Activated T-helper 1 cell treated with anti-CD3 and anti-CD28 coated beads, Interleukin-2, amount 50 U/mL, for 16 hours (primary cell): ENCODE measurements around the gene SPON2.
A peak's percentile ranks its signal among the peaks of the same experiment; 100 is the strongest.
"Not testable (repeated sequence)": the region's sequence is repeated elsewhere in the genome, so short reads cannot be mapped to it uniquely, and the experiment has no call there.

Experiments
- DNase-seq, 2 donors: peaks; one replicate each; pipeline ENCODE4 v3.0.0-alpha.2; 2020; ENCODE audit warnings: low read depth in 1 of 2, low spot score in 1 of 2

SPON2 gene

DNA sequence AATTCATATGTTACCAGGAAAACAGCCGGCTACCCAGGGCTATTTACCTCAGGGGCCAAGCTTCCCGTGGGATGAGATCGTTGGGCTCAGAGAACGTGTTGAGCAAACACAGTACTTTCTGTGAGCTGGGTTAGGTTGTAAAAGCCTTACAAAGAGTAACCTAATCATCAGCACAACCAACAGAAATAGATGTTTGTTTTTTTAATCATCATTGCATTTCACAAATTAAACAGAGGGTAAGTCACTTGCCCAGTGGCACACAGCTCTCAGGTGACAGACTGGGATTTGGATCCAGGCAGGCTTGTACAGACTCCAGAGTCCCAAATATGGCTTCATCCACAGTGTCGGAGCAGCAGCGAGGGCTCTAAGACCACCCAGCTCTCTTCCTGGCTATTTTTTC is 20.1 kb downstream of the SPON2 start:
- no peak for DNase-seq

DNA sequence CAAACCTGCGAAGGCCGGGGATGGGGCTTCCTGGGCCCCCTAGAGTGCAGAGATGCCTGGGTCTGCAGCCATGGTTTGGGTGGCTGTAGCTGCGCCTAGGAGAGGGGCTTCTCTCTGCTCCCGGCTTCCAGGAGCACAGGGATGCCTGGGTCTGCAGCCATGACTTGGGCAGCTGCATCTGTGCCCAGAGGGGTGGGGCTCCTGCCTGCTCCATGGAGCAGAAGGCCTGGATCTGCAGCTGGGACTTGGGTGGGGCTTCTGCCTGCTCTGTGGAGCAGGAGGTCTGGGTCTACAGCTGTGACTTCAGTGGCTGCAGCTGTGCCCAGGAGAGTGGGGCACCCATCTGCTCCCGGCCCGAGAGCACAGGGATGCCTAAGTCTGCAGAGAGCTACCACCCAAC is 20.8 kb downstream of the SPON2 start:
- DNase-seq: no peak

DNA sequence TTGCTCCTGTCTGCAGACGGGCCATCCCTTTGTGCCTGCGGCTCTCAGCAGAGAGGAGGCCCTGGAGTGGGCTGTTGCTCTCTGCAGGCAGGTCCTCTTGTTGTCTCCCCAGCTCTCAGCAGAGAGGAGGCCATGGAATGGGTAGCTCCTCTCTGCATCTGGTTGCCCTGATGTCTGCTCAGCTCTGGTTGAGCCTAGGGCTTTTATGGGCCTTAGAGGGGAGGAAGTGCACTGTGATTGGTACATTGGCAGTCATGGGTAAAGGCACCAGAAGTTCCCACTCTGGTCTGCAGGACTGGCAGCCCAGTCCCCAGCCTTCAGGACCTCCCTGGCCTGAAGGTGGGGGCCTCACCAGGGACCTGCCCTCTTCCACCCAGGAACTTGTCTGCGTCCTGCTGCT is 21.5 kb downstream of the SPON2 start:
- DNase-seq: no peak

DNA sequence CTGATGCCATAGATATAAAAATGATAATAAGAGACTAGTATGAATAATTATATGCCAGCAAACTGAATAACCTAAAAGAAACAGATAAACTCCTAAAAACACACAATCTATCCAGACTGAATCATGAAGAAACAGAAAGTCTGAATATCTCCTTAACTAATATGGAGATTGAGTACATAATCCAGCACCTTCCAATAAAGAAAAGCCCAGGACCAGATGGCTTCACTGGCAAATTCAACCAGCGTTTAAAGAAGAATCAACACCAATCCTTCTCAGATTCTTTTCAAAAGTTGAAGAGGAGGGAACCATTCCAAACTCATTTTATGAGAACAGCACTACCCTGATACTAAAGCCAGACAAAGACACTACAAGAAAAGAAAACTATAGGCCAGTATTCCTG is 32.5 kb downstream of the SPON2 start:
- no peak for DNase-seq

DNA sequence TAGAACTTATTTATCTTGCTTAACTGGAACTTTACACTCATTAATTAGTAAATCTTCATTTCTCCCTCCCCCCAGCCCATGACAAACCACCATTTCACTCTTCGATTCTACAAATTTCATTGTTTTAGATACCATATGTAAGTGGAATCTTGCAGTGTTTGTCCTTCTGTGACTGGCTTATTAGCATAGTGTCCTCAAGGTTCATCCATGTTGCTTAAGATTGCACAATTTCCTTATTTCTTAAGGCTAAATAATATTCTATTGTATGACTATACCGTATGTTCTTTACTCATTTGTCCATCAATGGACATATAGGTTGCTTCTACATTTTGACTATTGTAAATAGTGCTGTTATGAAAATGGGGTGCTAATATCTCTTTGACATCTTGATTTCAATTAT is 34.5 kb downstream of the SPON2 start:
- DNase-seq: no peak

DNA sequence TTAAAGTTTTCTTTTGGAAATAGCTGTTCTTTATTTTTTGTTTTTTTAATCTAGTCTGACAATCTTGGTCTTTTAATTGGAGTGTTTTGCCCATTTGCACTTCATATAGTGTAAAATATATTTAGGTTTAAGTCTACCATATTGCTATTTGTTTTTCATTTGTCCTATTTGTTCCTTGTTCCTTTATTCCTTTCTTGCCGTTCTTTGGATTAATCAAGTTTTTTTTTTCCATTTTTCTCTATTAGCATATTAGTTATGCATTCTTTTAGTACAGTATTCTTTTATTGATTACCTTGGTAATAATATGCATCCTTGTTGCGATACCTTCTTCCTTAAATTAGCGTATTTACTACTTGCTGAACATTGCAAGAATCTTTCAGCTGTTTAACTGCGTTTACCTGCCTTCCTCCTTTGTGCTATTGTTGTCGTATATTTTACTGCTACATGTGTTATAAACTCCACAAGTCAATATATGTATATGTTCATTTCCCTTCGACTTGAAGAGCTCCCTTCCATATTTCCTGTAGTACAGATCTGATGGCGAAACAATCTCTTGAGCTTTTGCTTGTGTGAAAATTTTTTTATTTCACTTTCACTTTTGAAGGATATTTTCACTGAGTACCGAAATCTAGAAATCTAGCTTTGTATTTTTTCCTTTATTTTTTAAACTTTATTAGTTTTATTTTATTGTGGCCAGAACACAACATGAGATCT is 35.2 kb downstream of the SPON2 start:
- DNase-seq: no peak

DNA sequence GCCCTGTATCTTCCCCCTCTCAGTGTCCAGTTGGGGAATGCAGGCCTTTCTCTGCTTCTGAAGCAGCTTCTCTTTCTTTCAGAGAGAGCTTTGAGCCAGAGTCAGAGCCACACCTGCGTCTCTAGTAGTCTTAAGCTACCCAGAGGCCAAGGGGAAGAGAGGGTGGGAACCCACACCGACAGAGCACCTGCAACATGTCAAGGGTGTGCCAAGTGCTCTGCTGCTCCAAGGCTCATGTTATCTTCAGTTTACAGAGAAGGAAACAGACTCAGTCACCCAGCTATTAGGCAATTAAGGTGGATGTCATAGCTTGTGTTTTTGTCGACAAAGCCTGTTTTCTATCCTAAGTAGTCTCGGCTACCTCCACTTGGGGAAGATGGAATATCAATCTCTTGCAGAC is 36.3 kb downstream of the SPON2 start:
- no peak for DNase-seq

DNA sequence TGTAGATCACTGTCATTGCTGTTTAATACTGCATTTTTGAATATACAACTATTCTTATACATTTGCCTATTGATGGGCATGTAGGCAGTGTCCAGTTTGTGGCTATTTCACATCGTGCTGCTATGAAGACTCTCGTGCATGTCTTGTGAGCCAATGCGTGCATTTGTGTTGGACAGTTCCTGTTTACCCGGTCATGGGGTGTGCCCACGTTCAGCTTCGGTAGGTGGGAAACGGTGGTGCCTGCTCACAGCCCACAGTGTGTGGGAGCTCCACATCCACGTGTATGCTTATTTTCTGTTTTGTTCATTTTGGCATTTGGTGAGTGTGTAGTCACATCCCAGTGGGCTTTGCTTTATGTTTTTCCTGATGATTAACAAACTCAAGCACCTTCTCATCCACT is 39.4 kb downstream of the SPON2 start:
- no peak for DNase-seq

DNA sequence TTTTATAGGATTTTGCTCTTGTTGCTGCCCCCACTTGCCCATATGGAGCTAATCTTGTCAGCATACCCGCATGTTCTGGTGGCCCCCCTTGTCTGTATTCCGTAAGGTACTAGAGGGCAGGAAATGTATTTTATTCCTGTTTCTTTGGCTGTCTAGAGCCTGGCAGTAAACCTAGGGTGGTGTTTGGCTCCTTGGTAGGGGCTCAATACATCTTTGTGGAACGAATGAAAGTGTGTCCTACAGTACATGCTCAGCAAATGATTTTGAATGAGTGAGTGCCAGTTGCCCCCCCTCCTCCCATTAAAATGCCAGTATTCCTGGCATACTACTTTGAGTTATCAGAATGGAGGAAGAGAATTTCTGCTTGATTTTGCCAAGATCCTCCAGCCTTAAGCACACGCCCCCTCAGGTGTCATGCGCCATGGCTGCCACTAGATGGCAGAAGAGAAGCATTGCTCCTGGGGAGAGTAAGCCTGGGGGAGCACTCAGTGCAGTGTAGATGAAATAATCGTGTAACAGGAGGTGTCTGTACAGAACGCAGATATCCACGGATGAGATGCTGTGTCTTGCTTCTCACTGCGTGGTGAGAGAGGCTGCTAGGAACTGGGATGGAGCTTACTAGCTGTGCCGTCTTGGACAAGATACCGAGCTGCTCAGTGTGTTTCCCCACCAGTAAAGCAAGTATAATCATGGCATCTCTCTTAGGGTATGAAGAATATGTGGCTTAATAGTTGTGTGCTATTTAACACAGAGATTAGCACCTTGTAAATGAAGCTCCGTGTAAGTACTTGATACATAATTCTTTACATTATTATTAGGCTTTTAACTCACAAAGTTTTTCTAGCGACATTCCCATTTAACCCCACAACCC is 41.8 kb downstream of the SPON2 start:
- DNase-seq: peak; percentile 49 to 55

DNA sequence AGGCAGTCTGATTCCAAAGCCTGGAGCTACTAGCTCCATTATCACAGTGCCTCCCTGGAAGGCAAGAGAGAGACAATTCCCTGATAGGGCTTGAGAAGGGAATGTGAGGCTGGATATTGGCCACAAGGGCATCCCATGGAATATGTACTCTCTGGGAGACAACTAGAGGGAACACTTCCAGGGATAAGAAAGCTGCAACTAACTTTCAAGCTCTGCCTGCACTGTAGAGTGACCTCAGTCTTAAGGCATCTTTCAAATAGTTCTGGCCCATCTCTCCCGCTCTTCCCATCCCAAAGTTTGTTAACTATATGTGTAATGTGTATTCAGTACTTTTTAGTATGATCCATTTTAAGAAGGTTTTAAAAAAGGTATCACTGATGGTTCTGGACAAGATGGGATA is 45.9 kb downstream of the SPON2 start:
- no peak for DNase-seq

DNA sequence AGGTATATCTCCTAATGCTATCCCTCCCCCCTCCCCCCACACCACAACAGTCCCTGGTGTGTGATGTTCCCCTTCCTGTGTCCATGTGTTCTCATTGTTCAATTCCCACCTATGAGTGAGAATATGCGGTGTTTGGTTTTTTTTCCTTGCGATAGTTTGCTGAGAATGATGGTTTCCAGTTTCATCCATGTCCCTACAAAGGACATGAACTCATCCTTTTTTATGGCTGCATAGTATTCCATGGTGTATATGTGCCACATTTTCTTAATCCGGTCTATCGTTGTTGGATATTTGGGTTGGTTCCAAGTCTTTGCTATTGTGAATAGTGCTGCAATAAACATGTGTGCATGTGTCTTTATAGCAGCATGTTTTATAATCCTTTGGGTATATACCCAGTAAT is 46.9 kb downstream of the SPON2 start:
- not testable (repeated sequence) for DNase-seq

DNA sequence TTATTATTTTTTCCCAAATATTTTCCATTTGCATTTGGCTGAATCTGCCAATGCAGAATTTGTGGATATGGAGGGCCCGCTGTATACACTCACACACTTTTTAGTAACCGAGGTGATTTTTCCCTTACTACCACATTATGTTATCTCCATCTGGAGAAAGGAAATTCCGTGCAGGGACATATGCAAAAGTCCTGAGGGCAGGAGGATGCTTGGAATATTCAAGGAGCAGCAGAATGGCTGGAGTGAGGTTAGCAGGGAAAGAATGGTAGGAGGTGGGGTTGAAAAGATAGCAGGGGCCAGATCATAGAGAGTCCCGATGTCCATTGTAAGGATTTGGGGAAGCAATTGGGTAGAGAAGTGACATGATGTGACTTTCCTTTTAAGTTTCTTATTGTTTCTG is 47.6 kb downstream of the SPON2 start:
- no peak for DNase-seq

DNA sequence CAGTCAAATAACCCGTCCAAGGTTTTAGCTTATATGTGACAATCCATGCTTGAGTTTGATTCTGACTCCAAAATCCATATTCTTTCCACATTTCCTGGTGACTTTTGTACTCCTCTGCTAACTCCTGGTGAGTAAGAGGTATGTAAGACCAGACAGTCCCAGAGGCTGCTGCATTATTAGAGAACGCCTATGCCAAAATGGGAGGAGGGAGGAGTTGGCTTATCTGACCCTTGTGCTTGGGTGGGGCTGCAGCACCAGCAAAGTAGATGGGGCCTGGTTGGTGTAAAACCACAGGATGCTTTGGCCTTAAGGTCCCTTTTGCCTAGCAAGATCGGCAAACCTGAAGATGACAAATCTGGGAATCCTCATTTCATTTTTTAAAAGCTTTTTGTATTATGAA is 49.9 kb downstream of the SPON2 start:
- DNase-seq: no peak
